Transverse colon (tissue), 4 donors: Measurements from ENCODE around the gene SLC2A4. TPM values are rescaled to one million over a fixed set of nuclear protein-coding genes. Genes with fewer than 3 reads are reported as not detected.

Experiments
- DNase-seq: peaks from one replicate; pipeline ENCODE4 v3.0.0-alpha.2; 2019
- H3K27ac ChIP-seq, 4 donors: fragments of 200-600 bp; sonication (generic); 2 replicates each; pipeline ENCODE4 v1.5.1; 2016 to 2018; ENCODE audit warnings: inconsistent platforms in 4 of 4
- H3K27me3 ChIP-seq: fragments of 200-600 bp; sonication (generic); 2 replicates; pipeline ENCODE4 v1.5.1; 2017; ENCODE audit warnings: inconsistent platforms
- H3K36me3 ChIP-seq, 4 donors: fragments of 200-600 bp; sonication (generic); 2 replicates each; pipeline ENCODE4 v1.5.1; 2017 to 2019; ENCODE audit warnings: inconsistent platforms in 4 of 4
- H3K4me1 ChIP-seq, 4 donors: fragments of 200-600 bp; sonication (generic); 2 replicates each; pipeline ENCODE4 v1.5.1; 2017 to 2020; ENCODE audit warnings: inconsistent platforms in 4 of 4
- H3K4me3 ChIP-seq, 4 donors: fragments of 200-600 bp; sonication (generic); 1 replicate in 1 of 4; 2 replicates in 3 of 4; pipeline versions ENCODE4 v1.5.1 to v1.6.1; 2017 to 2019; ENCODE audit warnings: inconsistent platforms in 4 of 4
- H3K9me3 ChIP-seq, 2 donors: fragments of 200-600 bp; sonication (generic); 2 replicates each; pipeline ENCODE4 v1.5.1; 2017 to 2019; ENCODE audit warnings: inconsistent platforms in 2 of 2
- CTCF ChIP-seq, 5 experiments: fragments of 200-600 bp in 3 of 5; fragments of 450-650 bp in 2 of 5; sonication (generic) in 3 of 5; IDR thresholded peaks; 1 replicate in 2 of 5; 2 replicates in 3 of 5; pipeline ENCODE4 v1.5.1; 2016 to 2017; ENCODE audit warnings: antibody characterized with exemption in 5 of 5, inconsistent platforms in 3 of 5, mild to moderate bottlenecking in 2 of 5, moderate library complexity in 1 of 5
- EP300 ChIP-seq: sonication (generic); formaldehyde crosslinking; IDR thresholded peaks from one replicate; pipeline ENCODE4 v1.6.1; 2017; ENCODE audit warnings: antibody characterized with exemption, low read depth
- POLR2A ChIP-seq: fragments of 450-650 bp; IDR thresholded peaks from one replicate; pipeline ENCODE4 v1.6.1; 2016; ENCODE audit warnings: antibody characterized with exemption, mild to moderate bottlenecking, moderate library complexity
- POLR2AphosphoS5 ChIP-seq, 3 donors: sonication (generic); formaldehyde crosslinking; IDR thresholded peaks; one replicate each; pipeline ENCODE4 v1.6.1; 2016; ENCODE audit warnings: antibody characterized with exemption in 3 of 3
- WGBS, 2 donors: methylation state at CpG; one replicate each; pipeline ENCODE4 v1.1.5; 2018; ENCODE audit warnings: low coverage in 1 of 2; 5-methylcytosine and 5-hydroxymethylcytosine counted together
- in situ Hi-C, 4 donors: fragments of 200-750 bp; cut with MboI; loops; one replicate each; pipeline versions ENCODE4 v1.15.0 to v1.15.1; 2017; ENCODE audit warnings: low sequenced_read_pairs in 3 of 4, low pct_ligation_motif_present in 1 of 4, low pct_unique_long_range_greater_than_20kb in 1 of 4
- intact Hi-C: fragments of 100-400 bp; cut with DNase I; formaldehyde crosslinking; loops from one replicate; pipeline ENCODE4 v1.15.1; 2023; ENCODE audit warnings: low total_unique reads
- total RNA-seq, 4 donors: library from RNA; depleted of rRNA; stranded (reverse); fragments of >200 nt; gene quantifications; one replicate each; pipeline ENCODE4 v1.1.0, GENCODE V29; 2016

SLC2A4 gene
- total RNA-seq, 4 donors from 2014 or later: 9.7 to 35.5 (median 20.3) TPM

GRCh38 chr17:7263801-7264078 lies 17.8 kb upstream of the SLC2A4 start:
- TF ChIP-seq CTCF (IDR thresholded peaks at IDR 0.05): no peak
- no peak for TF ChIP-seq POLR2A
- peak in 1 of 3 donors; percentile 52 for TF ChIP-seq POLR2AphosphoS5 (IDR thresholded peaks at IDR 0.05)
- 38 to 40% methylated on average over 3 to 4 of the region's 4 CpGs for WGBS, 2 donors
- intact Hi-C loops (no loop called here), in situ Hi-C loops (no loop called here)
- Histone ChIP-seq H3K4me1 (peaks cover 0 to 65% (median 30%) of the 10 kb centered on the region in 4 donors), H3K9me3 (no peaks in the 10 kb centered on the region), H3K4me3 (peak overlapping the region in 3 of 4 donors; percentile 46 to 72 (median 60)), H3K27me3 (peaks cover 42% of the 10 kb centered on the region), H3K36me3 (no peaks in the 10 kb centered on the region), H3K27ac (peak overlapping the region; percentile 88 to 96 (median 94))
- DNase-seq: peak; percentile 76

GRCh38 chr17:7266784-7267183 lies 14.7 kb upstream of the SLC2A4 start:
- no peaks in the 10 kb centered on the region for H3K9me3 ChIP-seq
- H3K36me3 ChIP-seq: no peaks in the 10 kb centered on the region
- DNase-seq: no peak
- intact Hi-C loops: no loop called here
- 34 to 38% methylated on average over 1 of the region's 1 CpG for WGBS, 2 donors
- in situ Hi-C loops: no loop called here
- H3K27ac ChIP-seq: peak overlapping the region; percentile 80 to 82 (median 82)
- peaks cover 30% of the 10 kb centered on the region for H3K27me3 ChIP-seq
- no peak overlapping the region for H3K4me3 ChIP-seq
- peaks cover 0 to 59% (median 26%) of the 10 kb centered on the region in 4 donors for H3K4me1 ChIP-seq
- no peak for TF ChIP-seq EP300
- no peak for TF ChIP-seq POLR2AphosphoS5 (IDR thresholded peaks at IDR 0.05)
- TF ChIP-seq POLR2A: no peak
- no peak for TF ChIP-seq CTCF (IDR thresholded peaks at IDR 0.05)

GRCh38 chr17:7279448-7279847 lies 2.1 kb upstream of the SLC2A4 start:
- intact Hi-C loops (no loop called here), in situ Hi-C loops (loop anchor here in 2 of 4 donors (10.0 to 25.0 kb wide), 2 partner anchors 65 to 242 kb away; partner anchors contain the start of genes SLC16A11 (in 2 of the 2) and SLC16A13 (in 2 of the 2))
- H3K27me3 ChIP-seq: no peaks in the 10 kb centered on the region
- no peaks in the 10 kb centered on the region for H3K9me3 ChIP-seq
- no peaks in the 10 kb centered on the region for H3K36me3 ChIP-seq
- H3K4me3 ChIP-seq: no peak overlapping the region
- H3K4me1 ChIP-seq: peaks cover 12 to 42% (median 30%) of the 10 kb centered on the region in 4 donors
- H3K27ac ChIP-seq: peak overlapping the region; percentile 84 to 89 (median 86)
- 47 to 66% methylated on average over 7 to 8 of the region's 8 CpGs for WGBS, 2 donors
- TF ChIP-seq POLR2AphosphoS5 (IDR thresholded peaks at IDR 0.05): peak in 1 of 3 donors; percentile 13
- TF ChIP-seq CTCF (IDR thresholded peaks at IDR 0.05): no peak
- no peak for DNase-seq

- TF ChIP-seq EP300 (peak; percentile 1), CTCF (IDR thresholded peaks at IDR 0.05) (peak; percentile 86 to 99 (median 96)), POLR2A (peak; percentile 17), POLR2AphosphoS5 (IDR thresholded peaks at IDR 0.05) (peak in 2 of 3 donors; percentile 28 to 45)
- Histone ChIP-seq H3K27me3 (no peaks in the 10 kb centered on the region), H3K27ac (peak overlapping the region; percentile 84 to 89 (median 86)), H3K4me1 (peaks cover 12 to 42% (median 33%) of the 10 kb centered on the region in 4 donors), H3K4me3 (peak overlapping the region in 3 of 4 donors; percentile 43 to 71 (median 54)), H3K36me3 (no peaks in the 10 kb centered on the region), H3K9me3 (no peaks in the 10 kb centered on the region)
- intact Hi-C loops: loop anchor here (2.0 kb wide), 1 partner anchor 16 kb away; no protein-coding TSS in a partner anchor
- DNase-seq: peak; percentile 91
- 0% methylated on average over 3 to 29 of the region's 29 CpGs for WGBS, 2 donors
- in situ Hi-C loops: loop anchor here in 2 of 4 donors (25.0 kb wide), 1 partner anchor 243 kb away; the partner anchor contains the start of genes SLC16A11 (in 2 of the 2) and SLC16A13 (in 2 of the 2)
These were observed 922 bp upstream of the SLC2A4 start for GRCh38 chr17:7280519-7281073.
